HEK293T (cell line): ENCODE data around the gene FGR.

ENCODE experiments used
- CTCF ChIA-PET: fragments of 350-600 bp; formaldehyde crosslinking; extraction: SDS; loops from one replicate; lab custom pipeline; 2021; ENCODE audit warnings: antibody characterized with exemption, inconsistent platforms; lab: Yijun Ruan, JAX
- POLR2A ChIA-PET: fragments of 350-600 bp; formaldehyde crosslinking; extraction: SDS; loops from one replicate; lab custom pipeline; 2020; ENCODE audit warnings: antibody characterized with exemption, inconsistent platforms; lab: Yijun Ruan, JAX
- DNase-seq: peaks from one replicate; pipeline ENCODE4 v3.0.0; 2012; ENCODE audit warnings: mixed read lengths; ENCODE audit errors: extremely low spot score
- ARNT ChIP-seq: fragments of 450-650 bp; IDR thresholded peaks from 2 replicates; pipeline ENCODE4 v1.6.1; 2017; ENCODE audit warnings: mild to moderate bottlenecking
- BHLHE40 ChIP-seq: fragments of 450-650 bp; IDR thresholded peaks from 2 replicates; pipeline ENCODE4 v1.6.1; 2016; ENCODE audit warnings: mild to moderate bottlenecking, moderate library complexity, borderline replicate concordance
- CTBP1 ChIP-seq: fragments of 450-650 bp; IDR thresholded peaks from 2 replicates; pipeline ENCODE4 v1.6.1; 2016; ENCODE audit warnings: borderline replicate concordance
- ELF4 ChIP-seq: fragments of 450-650 bp; IDR thresholded peaks from 2 replicates; pipeline ENCODE4 v1.6.1; 2017; ENCODE audit warnings: antibody characterized with exemption
- FOXA1 ChIP-seq: fragments of 450-650 bp; IDR thresholded peaks from 2 replicates; pipeline ENCODE4 v1.6.1; 2016; ENCODE audit warnings: mild to moderate bottlenecking
- FOXK2 ChIP-seq: fragments of 450-650 bp; IDR thresholded peaks from 2 replicates; pipeline ENCODE4 v1.6.1; 2016; ENCODE audit warnings: mild to moderate bottlenecking
- FOXM1 ChIP-seq: fragments of 450-650 bp; IDR thresholded peaks from 2 replicates; pipeline ENCODE4 v1.6.1; 2017; ENCODE audit warnings: mild to moderate bottlenecking, borderline replicate concordance
- HDGF ChIP-seq: fragments of 450-650 bp; IDR thresholded peaks from 2 replicates; pipeline ENCODE4 v1.6.1; 2017; ENCODE audit warnings: antibody characterized with exemption, borderline replicate concordance
- L3MBTL2 ChIP-seq: fragments of 450-650 bp; conservative IDR thresholded peaks from 2 replicates; pipeline ENCODE4 v1.6.1; 2016; ENCODE audit warnings: mild to moderate bottlenecking
- LEF1 ChIP-seq: fragments of 450-650 bp; IDR thresholded peaks from 2 replicates; pipeline ENCODE4 v1.6.1; 2017; ENCODE audit warnings: mild to moderate bottlenecking, borderline replicate concordance
- NFRKB ChIP-seq: fragments of 450-650 bp; IDR thresholded peaks from 2 replicates; pipeline ENCODE4 v1.6.1; 2016; ENCODE audit warnings: mild to moderate bottlenecking, moderate library complexity
- PKNOX1 ChIP-seq: fragments of 450-650 bp; IDR thresholded peaks from 2 replicates; pipeline ENCODE4 v1.6.1; 2016
- SP1 ChIP-seq: fragments of 450-650 bp; IDR thresholded peaks from 2 replicates; pipeline ENCODE4 v1.6.1; 2017
- SUZ12 ChIP-seq: fragments of 450-650 bp; IDR thresholded peaks from 2 replicates; pipeline ENCODE4 v1.6.1; 2016; ENCODE audit warnings: mild to moderate bottlenecking
- TARDBP ChIP-seq: fragments of 450-650 bp; IDR thresholded peaks from 2 replicates; pipeline ENCODE4 v1.6.1; 2016
- ZNF384 ChIP-seq: fragments of 450-650 bp; IDR thresholded peaks from 2 replicates; pipeline ENCODE4 v1.6.1; 2016

Gene FGR

GRCh38 chr1:27597516-27598294 is 37.3 kb downstream of the FGR start:
- ChIA-PET POLR2A (no interaction called here), CTCF (no interaction called here)
- no peak for DNase-seq
- no peak for TF ChIP-seq TARDBP
- TF ChIP-seq ARNT: no peak

- ChIA-PET CTCF (no interaction called here), POLR2A (no interaction called here)
- no peak for DNase-seq
- no peak for TF ChIP-seq FOXA1
- no peak for TF ChIP-seq ARNT
- TF ChIP-seq L3MBTL2: no peak
- TF ChIP-seq FOXM1: no peak
- TF ChIP-seq ZNF384: no peak
- TF ChIP-seq BHLHE40: no peak
- TF ChIP-seq SUZ12: no peak
- no peak for TF ChIP-seq TARDBP
- TF ChIP-seq FOXK2: no peak
- TF ChIP-seq HDGF: no peak
- no peak for TF ChIP-seq NFRKB
- TF ChIP-seq LEF1: no peak
- TF ChIP-seq CTBP1: no peak
- TF ChIP-seq PKNOX1: no peak
- no peak for TF ChIP-seq SP1
Measured at GRCh38 chr1:27596986-27597385, 38.0 kb downstream of the FGR start.

GRCh38 chr1:27596261-27596660 is 38.7 kb downstream of the FGR start:
- ChIA-PET POLR2A (interaction anchor here (1.5 kb wide), 1 partner anchor 106 kb away, joined by 4 read pairs; the partner anchor contains the start of gene WASF2), CTCF (no interaction called here)
- DNase-seq: no peak
- TF ChIP-seq LEF1 (no peak), FOXM1 (no peak), TARDBP (no peak), BHLHE40 (no peak), ARNT (no peak), ELF4 (no peak), SUZ12 (no peak), PKNOX1 (no peak), FOXK2 (no peak), SP1 (no peak), L3MBTL2 (no peak), ZNF384 (no peak), CTBP1 (no peak), NFRKB (no peak), HDGF (no peak), FOXA1 (no peak)

- POLR2A ChIA-PET: interaction anchor here (1.5 kb wide), 1 partner anchor 105 kb away, joined by 4 read pairs; the partner anchor contains the start of gene WASF2
- DNase-seq: no peak
- TF ChIP-seq CTBP1: no peak
- TF ChIP-seq PKNOX1: no peak
- TF ChIP-seq L3MBTL2: no peak
- no peak for TF ChIP-seq SP1
- CTCF ChIA-PET: interaction anchor here (0.7 to 1.1 kb wide), 3 partner anchors 11 to 190 kb away, joined by 3 to 4 read pairs (median 4); no protein-coding TSS in a partner anchor
Measured at GRCh38 chr1:27595597-27595996, 39.4 kb downstream of the FGR start.

- CTCF ChIA-PET: interaction anchor here (0.7 to 1.1 kb wide), 3 partner anchors 12 to 191 kb away, joined by 3 to 4 read pairs (median 4); no protein-coding TSS in a partner anchor
- DNase-seq: no peak
- POLR2A ChIA-PET: interaction anchor here (1.5 kb wide), 1 partner anchor 105 kb away, joined by 4 read pairs; the partner anchor contains the start of gene WASF2
- no peak for TF ChIP-seq PKNOX1
- TF ChIP-seq FOXM1: no peak
- no peak for TF ChIP-seq FOXA1
- no peak for TF ChIP-seq L3MBTL2
Measured at GRCh38 chr1:27594564-27595510, 40.1 kb downstream of the FGR start.
